Measurements from ENCODE around the gene ZNF611. TPM values are rescaled to one million over a fixed set of nuclear protein-coding genes. Genes with fewer than 3 reads are reported as not detected.
A peak's percentile ranks its signal among the peaks of the same experiment; 100 is the strongest.
"Not testable (repeated sequence)": the region's sequence is repeated elsewhere in the genome, so short reads cannot be mapped to it uniquely, and the experiment has no call there.

Gene ZNF611
- total and polyA plus RNA-seq, 4 experiments from 2014 or later: 23.6 to 53.7 (median 45.4) TPM

DNA sequence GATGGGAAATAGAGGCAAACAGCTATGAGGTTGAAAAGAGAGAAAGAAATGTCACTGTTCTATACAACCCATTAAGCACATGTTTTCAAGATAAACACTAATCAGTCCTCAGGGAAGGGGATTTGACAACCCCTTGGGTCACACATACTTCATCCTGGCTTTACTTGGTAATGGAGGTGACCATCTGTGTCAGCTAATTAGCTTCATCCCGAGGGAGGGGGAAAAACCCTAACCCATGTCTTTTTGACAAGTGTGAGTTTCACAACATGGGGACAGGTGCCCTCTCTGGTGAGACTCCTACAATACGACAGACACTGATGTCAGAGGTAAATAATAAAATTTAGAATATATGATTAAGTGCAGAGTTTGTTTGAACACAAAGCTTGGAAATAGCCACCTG lies 43.1 kb downstream of the ZNF611 start:
- Histone ChIP-seq H3K36me3 (ENCODE audit: insufficient read depth, low read length) (no peaks in the 10 kb centered on the region), H3K27ac (ENCODE audit: low read depth, low read length) (no peak overlapping the region), H3K9me3 (ENCODE audit: control insufficient read depth in 1 of 2, low read length in 2 of 2) (no peaks in the 10 kb centered on the region), H3K4me3 (ENCODE audit: low read length in 2 of 2) (no peak overlapping the region), H3K4me1 (ENCODE audit: insufficient read depth, low read length) (peaks cover 23% of the 10 kb centered on the region), H3K27me3 (ENCODE audit: insufficient read depth, low read length) (no peaks in the 10 kb centered on the region)
- Mint-ChIP-seq H3K9me3 (peaks cover 0 to 9% (median 0%) of the 10 kb centered on the region in 8 donors), H3K36me3 (peaks cover 4 to 6% of the 10 kb centered on the region in 2 donors), H3K4me1 (peaks cover 18 to 35% (median 24%) of the 10 kb centered on the region in 4 donors), H3K4me3 (peak overlapping the region; percentile 44 to 99 (median 92)), H3K27ac (peak overlapping the region in 3 of 7 donors; percentile 41 to 88 (median 41)), H3K27me3 (no peaks in the 10 kb centered on the region)
- ChIA-PET CTCF (ENCODE audit: partially characterized antibody) (no interaction called here), POLR2A (ENCODE audit: partially characterized antibody) (interaction anchor here (1.6 kb wide), 1 partner anchor 294 kb away, joined by 3 read pairs; the partner anchor contains the start of gene ZNF528)
- no peak for DNase-seq
- intact Hi-C loops (cut with micrococcal nuclease): loop anchor here (2.0 kb wide), 1 partner anchor 521 kb away; the partner anchor contains the start of gene ZNF836

DNA sequence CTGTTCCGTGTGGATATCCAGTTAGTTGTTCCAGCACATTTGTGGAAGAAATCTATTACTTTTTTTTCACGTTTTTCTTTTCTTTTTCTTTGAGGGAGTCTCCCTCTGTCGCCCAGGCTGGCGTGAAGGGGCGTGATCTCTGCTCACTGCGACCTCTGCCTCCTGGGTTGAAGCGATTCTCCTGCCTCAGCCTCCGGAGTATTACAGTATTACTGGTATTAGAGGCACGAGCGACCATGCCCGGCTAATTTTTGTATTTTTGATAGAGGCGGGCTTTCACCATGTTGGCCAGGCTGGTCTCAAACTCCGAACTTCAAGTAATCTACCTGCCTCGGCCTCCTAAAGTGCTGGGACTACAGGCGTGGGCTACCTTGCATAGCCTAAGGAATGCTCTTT lies 43.6 kb downstream of the ZNF611 start:
- POLR2A ChIA-PET (ENCODE audit: partially characterized antibody): interaction anchor here (1.0 to 1.6 kb wide), 2 partner anchors 91 to 293 kb away, joined by 3 read pairs; partner anchors contain the start of gene ZNF528
- Mint-ChIP-seq H3K9me3 (peaks cover 0 to 8% (median 0%) of the 10 kb centered on the region in 8 donors), H3K27me3 (no peaks in the 10 kb centered on the region), H3K27ac (peak overlapping the region in 6 of 7 donors; percentile 88 to 95 (median 94)), H3K4me3 (peak overlapping the region; percentile 90 to 99 (median 96)), H3K4me1 (peaks cover 18 to 35% (median 26%) of the 10 kb centered on the region in 4 donors), H3K36me3 (peaks cover 4 to 6% of the 10 kb centered on the region in 2 donors)
- no peaks in the 10 kb centered on the region for H3K27me3 ChIP-seq (ENCODE audit: insufficient read depth, low read length)
- CTCF ChIA-PET (ENCODE audit: partially characterized antibody): no interaction called here
- no peak overlapping the region for H3K27ac ChIP-seq (ENCODE audit: low read depth, low read length)
- H3K4me1 ChIP-seq (ENCODE audit: insufficient read depth, low read length): peaks cover 23% of the 10 kb centered on the region
- peak overlapping the region; percentile 66 to 83 for H3K4me3 ChIP-seq (ENCODE audit: low read length in 2 of 2)
- intact Hi-C loops (cut with micrococcal nuclease): loop anchor here (2.0 kb wide), 1 partner anchor 520 kb away; the partner anchor contains the start of gene ZNF836
- H3K36me3 ChIP-seq (ENCODE audit: insufficient read depth, low read length): no peaks in the 10 kb centered on the region
- H3K9me3 ChIP-seq (ENCODE audit: control insufficient read depth in 1 of 2, low read length in 2 of 2): no peaks in the 10 kb centered on the region
- DNase-seq: no peak

DNA sequence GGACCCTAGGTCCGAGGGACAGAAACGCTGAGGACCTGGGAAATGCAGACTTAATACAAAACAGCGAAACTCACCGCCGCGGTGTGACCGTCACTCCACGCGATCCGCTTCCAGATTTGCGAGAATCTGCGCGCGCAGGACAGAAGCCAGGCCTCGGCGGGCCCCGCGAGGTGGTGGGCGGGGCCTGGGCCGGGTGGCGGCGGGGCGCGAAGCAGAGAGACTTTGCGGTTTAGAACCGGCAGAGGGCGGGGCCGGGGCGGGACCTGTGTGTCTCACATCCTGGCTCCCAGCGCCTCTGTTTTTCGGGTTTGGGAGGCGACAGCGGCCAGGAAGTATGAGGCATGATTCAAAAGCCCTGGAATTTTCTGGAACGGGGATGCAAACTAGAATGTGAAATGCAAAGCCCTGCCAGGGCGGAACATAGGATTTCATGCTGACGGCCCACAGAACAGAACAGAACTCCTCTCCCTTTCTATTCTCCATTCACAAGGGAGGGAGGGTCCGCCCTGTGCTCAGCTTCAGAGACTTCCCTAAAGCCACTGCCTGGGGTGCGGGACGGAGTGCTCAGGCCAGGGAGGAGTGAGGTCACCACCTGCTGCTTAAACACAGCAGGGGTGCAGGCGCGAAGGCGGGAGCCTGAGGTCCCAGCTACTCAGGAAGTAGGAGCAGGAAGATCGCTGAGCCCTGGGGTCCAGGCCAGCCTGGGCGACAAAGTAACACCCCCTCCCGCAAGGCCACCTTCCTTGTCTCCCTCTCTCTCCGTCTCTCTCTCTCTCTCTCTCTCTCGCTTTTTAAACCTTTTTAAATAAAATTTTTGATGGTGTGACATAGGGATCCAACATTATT lies 44.3 kb downstream of the ZNF611 start:
- Mint-ChIP-seq H3K9me3 (peaks cover 0 to 4% (median 0%) of the 10 kb centered on the region in 8 donors), H3K4me1 (peaks cover 18 to 35% (median 26%) of the 10 kb centered on the region in 4 donors), H3K4me3 (peak overlapping the region; percentile 90 to 99 (median 96)), H3K27me3 (no peaks in the 10 kb centered on the region), H3K36me3 (peaks cover 4 to 6% of the 10 kb centered on the region in 2 donors), H3K27ac (peak overlapping the region; percentile 88 to 96 (median 94))
- Histone ChIP-seq H3K27ac (ENCODE audit: low read depth, low read length) (peak overlapping the region; percentile 78), H3K4me1 (ENCODE audit: insufficient read depth, low read length) (peaks cover 23% of the 10 kb centered on the region), H3K4me3 (ENCODE audit: low read length in 2 of 2) (peak overlapping the region; percentile 66 to 90), H3K27me3 (ENCODE audit: insufficient read depth, low read length) (no peaks in the 10 kb centered on the region), H3K36me3 (ENCODE audit: insufficient read depth, low read length) (no peaks in the 10 kb centered on the region), H3K9me3 (ENCODE audit: control insufficient read depth in 1 of 2, low read length in 2 of 2) (no peaks in the 10 kb centered on the region)
- DNase-seq: peak; percentile 86 to 92 (median 89)
- ChIA-PET POLR2A (ENCODE audit: partially characterized antibody) (interaction anchor here (1.0 to 1.6 kb wide), 2 partner anchors 90 to 293 kb away, joined by 3 read pairs; partner anchors contain the start of gene ZNF528), CTCF (ENCODE audit: partially characterized antibody) (no interaction called here)
- intact Hi-C loops (cut with micrococcal nuclease): loop anchor here (1.0 to 2.0 kb wide), 4 partner anchors 45 to 520 kb away; partner anchors contain the start of genes ZNF611, ZNF808, ZNF83 and ZNF836

DNA sequence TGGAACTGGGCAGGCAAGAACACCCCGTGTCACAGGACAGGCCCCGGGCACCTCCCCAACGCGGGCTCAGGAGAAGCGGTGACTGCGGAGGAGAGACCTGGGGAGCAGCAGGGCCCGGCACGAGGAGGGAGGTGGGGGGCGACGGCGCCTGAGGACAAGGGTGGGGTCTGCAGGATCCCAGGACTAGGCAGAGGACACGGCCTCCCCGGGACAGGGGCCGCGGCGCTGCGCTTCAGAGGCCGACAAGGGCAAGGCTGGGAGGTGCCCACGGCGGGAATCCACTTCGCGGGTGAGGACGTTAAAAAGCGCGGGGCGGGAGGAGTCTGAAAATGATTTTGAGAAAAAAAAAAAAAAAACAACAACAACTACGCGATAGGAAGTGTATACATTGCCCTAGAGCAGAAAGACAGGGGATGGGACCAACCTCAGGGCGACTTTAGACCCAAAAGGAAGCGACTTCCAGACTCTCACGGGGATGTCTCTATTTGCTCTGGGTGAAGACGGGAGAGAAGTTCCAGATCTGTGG lies 44.9 kb downstream of the ZNF611 start:
- ChIA-PET POLR2A (ENCODE audit: partially characterized antibody) (no interaction called here), CTCF (ENCODE audit: partially characterized antibody) (no interaction called here)
- peak overlapping the region; percentile 78 for H3K27ac ChIP-seq (ENCODE audit: low read depth, low read length)
- no peak for DNase-seq
- H3K4me1 ChIP-seq (ENCODE audit: insufficient read depth, low read length): peaks cover 23% of the 10 kb centered on the region
- Mint-ChIP-seq H3K9me3 (no peaks in the 10 kb centered on the region), H3K36me3 (peaks cover 9 to 10% of the 10 kb centered on the region in 2 donors), H3K27me3 (no peaks in the 10 kb centered on the region), H3K27ac (peak overlapping the region; percentile 88 to 96 (median 94)), H3K4me1 (peaks cover 22 to 39% (median 27%) of the 10 kb centered on the region in 4 donors), H3K4me3 (peak overlapping the region; percentile 90 to 99 (median 96))
- no peaks in the 10 kb centered on the region for H3K9me3 ChIP-seq (ENCODE audit: control insufficient read depth in 1 of 2, low read length in 2 of 2)
- peak overlapping the region; percentile 66 to 90 for H3K4me3 ChIP-seq (ENCODE audit: low read length in 2 of 2)
- no peaks in the 10 kb centered on the region for H3K27me3 ChIP-seq (ENCODE audit: insufficient read depth, low read length)
- no peaks in the 10 kb centered on the region for H3K36me3 ChIP-seq (ENCODE audit: insufficient read depth, low read length)
- intact Hi-C loops (cut with micrococcal nuclease): loop anchor here (1.0 to 2.0 kb wide), 4 partner anchors 45 to 519 kb away; partner anchors contain the start of genes ZNF611, ZNF808, ZNF83 and ZNF836

DNA sequence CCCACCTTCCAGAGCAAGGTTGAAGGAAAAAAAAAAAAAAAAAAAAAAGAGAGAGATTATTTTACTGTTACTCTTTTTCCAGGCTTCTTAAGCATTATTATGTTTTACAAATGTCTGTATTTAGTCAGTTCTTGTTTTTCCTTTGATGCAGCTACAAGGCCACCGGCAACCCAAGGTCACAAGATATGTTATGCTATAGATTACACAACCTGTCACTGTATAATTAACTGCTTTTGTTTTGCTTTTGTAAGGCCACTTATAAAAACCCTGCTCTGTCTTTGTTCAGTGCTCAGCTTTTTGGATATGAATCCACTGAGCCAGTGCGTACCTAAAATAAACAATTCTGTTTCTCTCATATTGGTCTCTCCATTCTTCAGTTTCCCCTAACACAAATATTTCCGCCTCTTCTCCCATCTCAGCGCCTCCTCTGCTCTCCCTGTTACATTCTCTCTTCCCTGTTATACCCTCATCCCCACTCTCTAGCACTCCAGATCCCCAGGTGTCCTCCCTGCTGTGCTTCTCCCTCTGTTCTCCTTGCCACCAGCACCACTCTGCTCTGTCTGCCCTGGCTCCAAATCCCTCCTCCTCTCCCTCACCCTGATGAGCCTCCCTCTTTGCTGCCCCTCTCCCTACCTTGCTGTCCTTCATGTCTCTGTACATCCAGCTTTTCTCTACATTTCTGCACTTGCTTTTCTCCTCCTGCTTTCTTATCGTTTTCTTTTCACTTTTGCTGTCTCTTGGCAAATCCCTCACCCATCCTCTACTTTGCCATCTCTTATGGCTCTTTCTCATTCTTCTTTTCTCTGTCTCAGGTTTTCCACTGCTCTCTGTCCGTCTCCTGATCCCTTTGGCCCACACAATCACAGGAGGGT lies 45.7 kb downstream of the ZNF611 start:
- peaks cover 24 to 43% (median 29%) of the 10 kb centered on the region in 4 donors for H3K4me1 Mint-ChIP-seq
- H3K4me3 ChIP-seq (ENCODE audit: low read length in 2 of 2): peak overlapping the region; percentile 66 to 90
- H3K4me3 Mint-ChIP-seq: peak overlapping the region; percentile 90 to 99 (median 96)
- peaks cover 23% of the 10 kb centered on the region for H3K4me1 ChIP-seq (ENCODE audit: insufficient read depth, low read length)
- H3K9me3 Mint-ChIP-seq; H3K9me3 ChIP-seq (ENCODE audit: control insufficient read depth in 1 of 2, low read length in 2 of 2); DNase-seq; H3K27me3 ChIP-seq (ENCODE audit: insufficient read depth, low read length); CTCF ChIA-PET (ENCODE audit: partially characterized antibody); H3K36me3 ChIP-seq (ENCODE audit: insufficient read depth, low read length); H3K27me3 Mint-ChIP-seq; intact Hi-C loops (cut with micrococcal nuclease): not testable (repeated sequence)
- POLR2A ChIA-PET (ENCODE audit: partially characterized antibody): interaction anchor here (0.7 kb wide), 1 partner anchor 405 kb away, joined by 5 read pairs; no protein-coding TSS in a partner anchor
- peaks cover 15% of the 10 kb centered on the region in 2 donors for H3K36me3 Mint-ChIP-seq
- H3K27ac Mint-ChIP-seq: peak overlapping the region; percentile 88 to 96 (median 94)
- H3K27ac ChIP-seq (ENCODE audit: low read depth, low read length): peak overlapping the region; percentile 78

DNA sequence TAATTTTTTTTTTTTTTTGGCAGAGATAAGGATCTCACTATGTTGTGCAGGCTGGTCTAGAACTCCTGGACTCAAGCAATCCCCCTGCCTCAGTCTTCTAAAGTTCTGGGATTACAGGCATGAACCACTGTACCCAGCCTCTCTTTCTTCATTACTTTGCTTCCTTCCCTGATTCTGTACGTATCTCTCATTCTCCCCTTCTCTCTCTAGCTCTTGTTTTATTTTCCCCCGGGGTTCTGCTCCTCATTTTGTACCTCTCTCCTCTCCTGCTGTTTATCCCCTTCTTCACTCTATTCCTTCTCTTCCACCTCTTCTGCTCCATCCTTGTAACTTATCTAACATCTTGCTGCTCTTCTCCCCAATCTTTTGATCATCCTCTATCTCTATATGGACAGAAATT lies 46.5 kb downstream of the ZNF611 start:
- H3K4me1 Mint-ChIP-seq: peaks cover 24 to 47% (median 29%) of the 10 kb centered on the region in 4 donors
- intact Hi-C loops (cut with micrococcal nuclease): no loop called here
- H3K4me3 Mint-ChIP-seq: peak overlapping the region in 3 of 8 donors; percentile 1 to 97 (median 6)

More for the DNA sequence above, 46.5 kb downstream of the ZNF611 start:
- Mint-ChIP-seq H3K27me3 (no peaks in the 10 kb centered on the region), H3K27ac (peak overlapping the region in 3 of 7 donors; percentile 13 to 88 (median 45)), H3K36me3 (peaks cover 15 to 19% of the 10 kb centered on the region in 2 donors), H3K9me3 (no peaks in the 10 kb centered on the region)
- CTCF ChIA-PET (ENCODE audit: partially characterized antibody): no interaction called here
- H3K9me3 ChIP-seq (ENCODE audit: control insufficient read depth in 1 of 2, low read length in 2 of 2): no peaks in the 10 kb centered on the region
- POLR2A ChIA-PET (ENCODE audit: partially characterized antibody): interaction anchor here (0.6 to 0.7 kb wide), 3 partner anchors 46 to 429 kb away, joined by 3 to 5 read pairs (median 3); no protein-coding TSS in a partner anchor
- no peaks in the 10 kb centered on the region for H3K36me3 ChIP-seq (ENCODE audit: insufficient read depth, low read length)
- H3K27ac ChIP-seq (ENCODE audit: low read depth, low read length): no peak overlapping the region
- no peak overlapping the region for H3K4me3 ChIP-seq (ENCODE audit: low read length in 2 of 2)
- no peaks in the 10 kb centered on the region for H3K27me3 ChIP-seq (ENCODE audit: insufficient read depth, low read length)
- peaks cover 23% of the 10 kb centered on the region for H3K4me1 ChIP-seq (ENCODE audit: insufficient read depth, low read length)
- DNase-seq: no peak

Measured in CD4-positive, alpha-beta memory T cell (primary cell).